ENCODE results near the gene CCDC18.
"Not testable (repeated sequence)": the region's sequence is repeated elsewhere in the genome, so short reads cannot be mapped to it uniquely, and the experiment has no call there.

The CCDC18 gene

GRCh38 chr1:93180723-93181613 is at the start of gene CCDC18:
CCDC18 (plus strand) TSS chr1:93180724; CDS start chr1:93183362, 2,638 bp downstream.
- peak; percentile 51 for DNase-seq

GRCh38 chr1:93132638-93133037 is 47.9 kb upstream of the CCDC18 start:
- DNase-seq = no peak

GRCh38 chr1:93136445-93136844 is 44.1 kb upstream of the CCDC18 start:
- no peak for DNase-seq

GRCh38 chr1:93137604-93138292 is 42.8 kb upstream of the CCDC18 start:
- DNase-seq = no peak

- no peak for DNase-seq
Measured at GRCh38 chr1:93140106-93140505, 40.4 kb upstream of the CCDC18 start.

- no peak for DNase-seq
Measured at GRCh38 chr1:93142161-93142560, 38.4 kb upstream of the CCDC18 start.

GRCh38 chr1:93143136-93143535 is 37.4 kb upstream of the CCDC18 start:
- DNase-seq = no peak

- no peak for DNase-seq
Measured at GRCh38 chr1:93143769-93144168, 36.8 kb upstream of the CCDC18 start.

GRCh38 chr1:93148001-93148400 is 32.5 kb upstream of the CCDC18 start:
- no peak for DNase-seq

GRCh38 chr1:93150729-93151128 is 29.8 kb upstream of the CCDC18 start:
- no peak for DNase-seq

GRCh38 chr1:93151474-93151873 is 29.1 kb upstream of the CCDC18 start:
- no peak for DNase-seq

- DNase-seq = no peak
Measured at GRCh38 chr1:93152835-93153234, 27.7 kb upstream of the CCDC18 start.

- DNase-seq = no peak
Measured at GRCh38 chr1:93154898-93155297, 25.6 kb upstream of the CCDC18 start.

GRCh38 chr1:93155335-93155734 is 25.2 kb upstream of the CCDC18 start:
- DNase-seq = no peak

- no peak for DNase-seq
Measured at GRCh38 chr1:93159337-93159736, 21.2 kb upstream of the CCDC18 start.

- DNase-seq = not testable (repeated sequence)
Measured at GRCh38 chr1:93163314-93163713, 17.2 kb upstream of the CCDC18 start.

GRCh38 chr1:93164816-93165215 is 15.7 kb upstream of the CCDC18 start:
- DNase-seq = no peak

- DNase-seq = not testable (repeated sequence)
Measured at GRCh38 chr1:93165895-93166294, 14.6 kb upstream of the CCDC18 start.

GRCh38 chr1:93167006-93167405 is 13.5 kb upstream of the CCDC18 start:
- DNase-seq = no peak

GRCh38 chr1:93170141-93170678 is 10.3 kb upstream of the CCDC18 start:
- not testable (repeated sequence) for DNase-seq

- DNase-seq = no peak
Measured at GRCh38 chr1:93171549-93172034, 8.9 kb upstream of the CCDC18 start.

GRCh38 chr1:93172778-93173177 is 7.7 kb upstream of the CCDC18 start:
- DNase-seq = no peak

- DNase-seq = not testable (repeated sequence)
Measured at GRCh38 chr1:93174638-93175037, 5.9 kb upstream of the CCDC18 start.

GRCh38 chr1:93177991-93178390 is 2.5 kb upstream of the CCDC18 start:
- no peak for DNase-seq

Data from GDM1 (cell line).